Measurements from ENCODE around the gene CLPTM1L. TPM values are rescaled to one million over a fixed set of nuclear protein-coding genes. Genes with fewer than 3 reads are reported as not detected.

Gene CLPTM1L
- total RNA-seq, 1 experiment from 2014 or later = 146 TPM

DNA sequence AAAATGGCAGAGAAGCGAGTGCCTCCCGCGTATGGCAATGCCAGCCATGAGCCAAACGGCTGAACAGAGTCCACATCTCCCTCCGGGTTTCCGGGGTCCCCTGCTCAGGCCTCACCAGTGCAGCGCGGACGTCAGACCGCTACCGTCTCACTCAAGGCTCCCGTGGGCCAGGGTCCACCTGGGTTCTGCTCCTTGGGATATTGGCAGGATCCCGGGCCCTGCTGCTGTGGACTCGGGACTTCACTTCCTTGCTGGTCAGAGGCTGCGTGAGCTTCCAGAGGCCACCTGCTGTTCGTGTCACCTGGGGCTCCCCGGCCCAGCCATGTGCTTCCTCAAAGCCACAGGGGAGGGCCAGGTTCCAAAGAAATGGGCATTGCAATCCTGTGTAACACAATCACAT, 38.4 kb upstream of the CLPTM1L start:
- intact Hi-C loops (cut with micrococcal nuclease; ENCODE audit: unreplicated experiment) = no loop called here
- no peak for TF ChIP-seq CTCF (conservative IDR thresholded peaks at IDR 0.05; ENCODE audit: low read depth, low read length)
- no peak for TF ChIP-seq EZH2 (IDR thresholded peaks at IDR 0.05; ENCODE audit: borderline replicate concordance, low read depth, low read length, poor library complexity, severe bottlenecking)
- Histone ChIP-seq H3K27ac (ENCODE audit: low read depth, low read length, poor library complexity, severe bottlenecking) (no peak overlapping the region), H3K4me3 (ENCODE audit: low read depth, low read length, poor library complexity, severe bottlenecking) (no peak overlapping the region), H3K4me1 (ENCODE audit: insufficient read depth, low read length, poor library complexity, severe bottlenecking) (no peaks in the 10 kb centered on the region), H3K9me3 (ENCODE audit: low read depth, low read length, poor library complexity, severe bottlenecking) (no peaks in the 10 kb centered on the region), H3K36me3 (ENCODE audit: insufficient read depth, low read length, poor library complexity, severe bottlenecking) (no peaks in the 10 kb centered on the region), H3K27me3 (replicated peaks; ENCODE audit: insufficient read depth, low read depth, low read length, poor library complexity) (peaks cover 26% of the 10 kb centered on the region)
- BruUV-seq (replicated peaks) = no TSS peak
- DNase-seq (ENCODE audit: low spot score) = no peak
- CTCF ChIA-PET = no interaction called here
- POLR2A ChIA-PET (ENCODE audit: low non-redundant PET) = no interaction called here

- ChIA-PET POLR2A (ENCODE audit: low non-redundant PET) (no interaction called here), CTCF (no interaction called here)
- TF ChIP-seq CTCF (conservative IDR thresholded peaks at IDR 0.05; ENCODE audit: low read depth, low read length) (no peak), EZH2 (IDR thresholded peaks at IDR 0.05; ENCODE audit: borderline replicate concordance, low read depth, low read length, poor library complexity, severe bottlenecking) (no peak)
- Histone ChIP-seq H3K9me3 (ENCODE audit: low read depth, low read length, poor library complexity, severe bottlenecking) (no peaks in the 10 kb centered on the region), H3K27me3 (replicated peaks; ENCODE audit: insufficient read depth, low read depth, low read length, poor library complexity) (peaks cover 15% of the 10 kb centered on the region), H3K4me1 (ENCODE audit: insufficient read depth, low read length, poor library complexity, severe bottlenecking) (no peaks in the 10 kb centered on the region), H3K27ac (ENCODE audit: low read depth, low read length, poor library complexity, severe bottlenecking) (no peak overlapping the region), H3K4me3 (ENCODE audit: low read depth, low read length, poor library complexity, severe bottlenecking) (no peak overlapping the region), H3K36me3 (ENCODE audit: insufficient read depth, low read length, poor library complexity, severe bottlenecking) (no peaks in the 10 kb centered on the region)
- intact Hi-C loops (cut with micrococcal nuclease; ENCODE audit: unreplicated experiment) = no loop called here
- BruUV-seq (replicated peaks) = no TSS peak
- no peak for DNase-seq (ENCODE audit: low spot score)
Measured at GRCh38 chr5:1382248-1382700, 37.4 kb upstream of the CLPTM1L start.

DNA sequence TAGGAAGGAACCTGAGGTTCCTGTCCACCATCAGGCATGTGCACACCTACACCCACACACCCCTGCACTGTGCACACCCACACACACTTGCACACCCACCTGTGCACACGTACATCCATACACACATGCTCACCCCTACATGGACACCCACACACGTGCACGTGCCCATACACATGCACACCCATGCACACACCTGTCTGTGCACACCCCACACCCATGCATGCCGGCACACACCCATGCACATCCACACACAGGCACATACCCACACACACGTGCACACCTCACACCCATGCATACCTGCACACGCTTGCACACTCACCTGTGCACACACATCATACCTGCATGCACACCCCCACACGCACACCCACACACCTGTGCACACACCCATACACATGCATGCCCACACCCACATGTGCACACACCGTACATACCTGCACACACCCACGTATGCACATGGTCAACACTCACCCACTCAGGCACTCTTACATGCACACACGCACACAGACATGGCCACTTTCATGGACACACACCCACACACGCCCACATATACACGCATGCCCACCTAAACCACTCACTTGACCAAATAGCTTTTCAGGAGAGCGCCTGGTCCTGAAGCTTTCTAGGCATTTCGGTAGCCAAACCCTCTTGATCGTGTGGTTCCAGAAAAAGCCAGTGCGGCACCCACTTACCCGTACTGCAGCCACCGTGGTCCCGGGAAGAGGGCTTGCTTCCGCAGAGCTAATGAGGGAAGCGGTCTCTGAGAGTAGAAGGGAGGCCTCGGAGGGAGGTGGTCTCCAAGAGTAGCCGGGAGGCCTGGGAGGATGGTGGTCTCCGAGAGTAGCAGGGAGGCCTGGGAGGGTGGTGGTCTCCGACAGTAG, 36.7 kb upstream of the CLPTM1L start:
- no TSS peak for BruUV-seq (replicated peaks)
- DNase-seq (ENCODE audit: low spot score) = no peak
- Histone ChIP-seq H3K36me3 (ENCODE audit: insufficient read depth, low read length, poor library complexity, severe bottlenecking) (no peaks in the 10 kb centered on the region), H3K27ac (ENCODE audit: low read depth, low read length, poor library complexity, severe bottlenecking) (no peak overlapping the region), H3K9me3 (ENCODE audit: low read depth, low read length, poor library complexity, severe bottlenecking) (no peaks in the 10 kb centered on the region), H3K4me1 (ENCODE audit: insufficient read depth, low read length, poor library complexity, severe bottlenecking) (no peaks in the 10 kb centered on the region), H3K4me3 (ENCODE audit: low read depth, low read length, poor library complexity, severe bottlenecking) (no peak overlapping the region), H3K27me3 (replicated peaks; ENCODE audit: insufficient read depth, low read depth, low read length, poor library complexity) (peaks cover 15% of the 10 kb centered on the region)
- POLR2A ChIA-PET (ENCODE audit: low non-redundant PET) = no interaction called here
- intact Hi-C loops (cut with micrococcal nuclease; ENCODE audit: unreplicated experiment) = no loop called here
- CTCF ChIA-PET = no interaction called here
- TF ChIP-seq EZH2 (IDR thresholded peaks at IDR 0.05; ENCODE audit: borderline replicate concordance, low read depth, low read length, poor library complexity, severe bottlenecking) = no peak
- no peak for TF ChIP-seq CTCF (conservative IDR thresholded peaks at IDR 0.05; ENCODE audit: low read depth, low read length)

All from A673 (cell line).